A549 (cell line): Measurements from ENCODE around the gene FGF7. TPM values are rescaled to one million over a fixed set of nuclear protein-coding genes. Genes with fewer than 3 reads are reported as not detected.

Experiments
- ATAC-seq, 2 experiments: fragments of 200-7000 bp in 1 of 2; fragments of >200 bp in 1 of 2; cut with Nextera tagmentation in 1 of 2; cut with Tn5 transposase in 1 of 2; 3 replicates each; pipeline versions ENCODE4 v1.8.0 to v1.9.1; 2018 to 2020; ENCODE audit warnings: mild to moderate bottlenecking in 1 of 2, moderate library complexity in 1 of 2
- CTCF ChIA-PET: fragments of 300-600 bp; sonication (Branson Sonifier 250); formaldehyde crosslinking; extraction: SDS; loops from one replicate; lab custom pipeline; 2021; ENCODE audit warnings: antibody characterized with exemption, inconsistent platforms; lab: Yijun Ruan, JAX
- POLR2A ChIA-PET: fragments of 350-600 bp; formaldehyde crosslinking; extraction: SDS; loops from one replicate; lab custom pipeline; 2021; ENCODE audit warnings: antibody characterized with exemption, inconsistent platforms; lab: Yijun Ruan, JAX
- DNase-seq, 2 experiments: peaks; one replicate each; pipeline versions ENCODE4 v3.0.0 to v3.0.0-alpha.2; 2011 to 2016; ENCODE audit warnings: low read depth in 1 of 2, low spot score in 1 of 2
- FAIRE-seq: peaks from 2 replicates; lab custom pipeline; 2011; peaks lifted over from hg19 to GRCh38; lab: Jason Lieb, UNC
- H3K27ac ChIP-seq, 2 experiments: fragments of >200 bp; sonication (Bioruptor Twin); formaldehyde crosslinking; 3 replicates each; pipeline ENCODE4 v1.5.1; 2016 to 2017
- H3K4me1 ChIP-seq: fragments of >200 bp; sonication (Bioruptor Twin); formaldehyde crosslinking; 3 replicates; pipeline ENCODE4 v1.6.1; 2016
- H3K4me2 ChIP-seq: fragments of >200 bp; sonication (Bioruptor Twin); formaldehyde crosslinking; 3 replicates; pipeline ENCODE4 v1.6.1; 2016
- H3K4me3 ChIP-seq: fragments of >200 bp; sonication (Bioruptor Twin); formaldehyde crosslinking; 3 replicates; pipeline ENCODE4 v1.5.1; 2016
- H3K9me3 ChIP-seq: fragments of >200 bp; sonication (Bioruptor Twin); formaldehyde crosslinking; 3 replicates; pipeline ENCODE4 v1.6.1; 2016
- BHLHE40 ChIP-seq: IDR thresholded peaks from 2 replicates; pipeline ENCODE4 v1.6.1; 2012; ENCODE audit warnings: low read depth, low read length, inconsistent platforms
- CBX8 ChIP-seq: fragments of 200-600 bp; sonication (generic); IDR thresholded peaks from 2 replicates; pipeline ENCODE4 v1.6.1; 2016
- CEBPB ChIP-seq, 2 experiments: fragments of >200 bp in 1 of 2; sonication (Bioruptor Twin) in 1 of 2; formaldehyde crosslinking in 1 of 2; IDR thresholded peaks; 2 replicates each; pipeline ENCODE4 v1.6.1; 2012 to 2016
- CHD2 ChIP-seq: fragments of 150-350 bp; IDR thresholded peaks from 2 replicates; pipeline ENCODE4 v1.6.1; 2014; ENCODE audit warnings: low read length; ENCODE audit not compliant: partially characterized antibody
- CHD4 ChIP-seq: fragments of 200-600 bp; sonication (generic); IDR thresholded peaks from 2 replicates; pipeline ENCODE4 v1.6.1; 2016; ENCODE audit warnings: antibody characterized with exemption, mild to moderate bottlenecking, borderline replicate concordance
- CTCF ChIP-seq: fragments of >200 bp; sonication (Bioruptor Twin); formaldehyde crosslinking; IDR thresholded peaks from 3 replicates; pipeline ENCODE4 v1.5.1; 2016
- EHF ChIP-seq: fragments of 250-450 bp; sonication (Bioruptor Pico); IDR thresholded peaks from 2 replicates; pipeline ENCODE4 v1.5.0; 2020; ENCODE audit warnings: mild to moderate bottlenecking
- EHMT2 ChIP-seq: fragments of 200-600 bp; sonication (generic); IDR thresholded peaks from 2 replicates; pipeline ENCODE4 v1.6.1; 2016; ENCODE audit warnings: antibody characterized with exemption, low read depth, mild to moderate bottlenecking, moderate library complexity
- EP300 ChIP-seq, 2 experiments: fragments of >200 bp; sonication (Bioruptor Twin); formaldehyde crosslinking; IDR thresholded peaks; 2 replicates in 1 of 2; 3 replicates in 1 of 2; pipeline ENCODE4 v1.6.1; 2016 to 2017
- ESRRA ChIP-seq: fragments of 150-350 bp; IDR thresholded peaks from 2 replicates; pipeline ENCODE4 v1.6.1; 2014; ENCODE audit warnings: mild to moderate bottlenecking, low read length, borderline replicate concordance
- FOXS1 ChIP-seq: fragments of 250-450 bp; sonication (Bioruptor Pico); IDR thresholded peaks from 2 replicates; pipeline ENCODE4 v1.5.0; 2020; ENCODE audit warnings: mild to moderate bottlenecking, moderate library complexity
- GATA3 ChIP-seq: IDR thresholded peaks from 2 replicates; pipeline ENCODE4 v1.6.1; 2012; ENCODE audit warnings: borderline replicate concordance
- HDAC2 ChIP-seq: fragments of 200-600 bp; sonication (generic); IDR thresholded peaks from 2 replicates; pipeline ENCODE4 v1.6.1; 2016
- HES2 ChIP-seq: fragments of >200 bp; sonication (Bioruptor Twin); formaldehyde crosslinking; IDR thresholded peaks from 2 replicates; pipeline ENCODE4 v1.6.1; 2016
- HEYL ChIP-seq: fragments of 250-450 bp; sonication (Bioruptor Pico); IDR thresholded peaks from 2 replicates; pipeline ENCODE4 v1.8.0; 2021; ENCODE audit warnings: mild to moderate bottlenecking, moderate library complexity
- HMGXB4 ChIP-seq: fragments of 250-450 bp; sonication (Bioruptor Pico); IDR thresholded peaks from 2 replicates; pipeline ENCODE4 v1.5.0; 2021; ENCODE audit warnings: mild to moderate bottlenecking, moderate library complexity, borderline replicate concordance
- HOXA7 ChIP-seq: fragments of 250-450 bp; sonication (Bioruptor Pico); IDR thresholded peaks from 2 replicates; pipeline ENCODE4 v1.5.0; 2020; ENCODE audit warnings: mild to moderate bottlenecking, moderate library complexity
- HOXB13 ChIP-seq: fragments of 250-450 bp; sonication (Bioruptor Pico); IDR thresholded peaks from 2 replicates; pipeline ENCODE4 v1.5.0; 2020; ENCODE audit warnings: low read depth, mild to moderate bottlenecking, moderate library complexity
- JUN ChIP-seq, 2 experiments: fragments of >200 bp; sonication (Bioruptor Twin); formaldehyde crosslinking; IDR thresholded peaks; 2 replicates in 1 of 2; 3 replicates in 1 of 2; pipeline ENCODE4 v1.6.1; 2016 to 2017
- MAFK ChIP-seq: fragments of 450-650 bp; IDR thresholded peaks from 2 replicates; pipeline ENCODE4 v1.6.1; 2014; ENCODE audit not compliant: partially characterized antibody
- MYC ChIP-seq: IDR thresholded peaks from 2 replicates; pipeline ENCODE4 v1.6.1; 2012; ENCODE audit warnings: mild to moderate bottlenecking, inconsistent platforms, low read length, improper control_type of control experiment, borderline replicate concordance
- POLR2A ChIP-seq: IDR thresholded peaks from 2 replicates; pipeline ENCODE4 v1.6.1; 2012; ENCODE audit warnings: mild to moderate bottlenecking, low read length
- POLR2AphosphoS2 ChIP-seq: conservative IDR thresholded peaks from 2 replicates; pipeline ENCODE4 v1.6.1; 2012; ENCODE audit warnings: low read length, improper control_type of control experiment, inconsistent platforms
- RAD21 ChIP-seq, 2 experiments: fragments of >200 bp in 1 of 2; sonication (Bioruptor Twin) in 1 of 2; formaldehyde crosslinking in 1 of 2; IDR thresholded peaks in 1 of 2; conservative IDR thresholded peaks in 1 of 2; 2 replicates in 1 of 2; 3 replicates in 1 of 2; pipeline ENCODE4 v1.6.1; 2012 to 2018; ENCODE audit warnings: inconsistent platforms in 1 of 2
- RARB ChIP-seq: fragments of 250-450 bp; sonication (Bioruptor Pico); IDR thresholded peaks from 2 replicates; pipeline ENCODE4 v1.8.0; 2021; ENCODE audit warnings: mild to moderate bottlenecking, moderate library complexity
- RFX5 ChIP-seq: fragments of 450-650 bp; IDR thresholded peaks from 2 replicates; pipeline ENCODE4 v1.7.1; 2014; ENCODE audit warnings: antibody characterized with exemption, mild to moderate bottlenecking, moderate library complexity
- RNF2 ChIP-seq: fragments of 200-600 bp; sonication (generic); IDR thresholded peaks from 2 replicates; pipeline ENCODE4 v1.6.1; 2016; ENCODE audit warnings: low read depth, mild to moderate bottlenecking, antibody characterized with exemption, moderate library complexity, borderline replicate concordance
- SMC3 ChIP-seq: fragments of >200 bp; sonication (Bioruptor Twin); formaldehyde crosslinking; IDR thresholded peaks from 3 replicates; pipeline ENCODE4 v1.6.1; 2018; ENCODE audit warnings: inconsistent platforms
- SREBF2 ChIP-seq: fragments of 450-650 bp; IDR thresholded peaks from 2 replicates; pipeline ENCODE4 v1.6.1; 2014; ENCODE audit warnings: mild to moderate bottlenecking, moderate library complexity
- TFCP2L1 ChIP-seq: fragments of 250-450 bp; sonication (Bioruptor Pico); IDR thresholded peaks from 2 replicates; pipeline ENCODE4 v1.5.0; 2021; ENCODE audit warnings: mild to moderate bottlenecking
- USF2 ChIP-seq: fragments of 450-650 bp; IDR thresholded peaks from 2 replicates; pipeline ENCODE4 v1.6.1; 2014; ENCODE audit warnings: antibody characterized with exemption
- ZC3H11A ChIP-seq: fragments of 450-650 bp; IDR thresholded peaks from 2 replicates; pipeline ENCODE4 v1.6.1; 2014; ENCODE audit warnings: antibody characterized with exemption, mild to moderate bottlenecking
- ZFP36 ChIP-seq: fragments of 450-650 bp; IDR thresholded peaks from 2 replicates; pipeline ENCODE4 v1.6.1; 2014; ENCODE audit warnings: borderline replicate concordance; ENCODE audit not compliant: partially characterized antibody
- ZNF302 ChIP-seq: fragments of 250-450 bp; sonication (Bioruptor Pico); IDR thresholded peaks from 2 replicates; pipeline ENCODE4 v1.9.0; 2021; ENCODE audit warnings: inconsistent platforms, mild to moderate bottlenecking, moderate library complexity
- ZSCAN20 ChIP-seq: fragments of 250-450 bp; sonication (Bioruptor Pico); IDR thresholded peaks from 2 replicates; pipeline ENCODE4 v1.8.0; 2022; ENCODE audit warnings: mild to moderate bottlenecking, moderate library complexity
- WGBS: methylation state at CpG from one replicate; pipeline ENCODE4 v1.1.6; 2017; ENCODE audit errors: missing lambda C conversion rate; 5-methylcytosine and 5-hydroxymethylcytosine counted together
- polyA plus RNA-seq, 4 experiments: library from polyadenylated mRNA; depleted of rRNA in 3 of 4; stranded (reverse); fragments of >200 nt; fragmentation: RNase III in 1 of 4; extraction: RNeasy Plus Mini Kit Qiagen cat#74134 plus additional on column Dnase treatment in 1 of 4; gene quantifications; 2 replicates in 3 of 4; 3 replicates in 1 of 4; pipeline ENCODE4 v1.2.3, GENCODE V29; 2011 to 2017

FGF7 gene
- polyA plus RNA-seq, 2 of the 4 experiments (the other 2 are of a cell fraction), result not detected

GRCh38 chr15:49441816-49442215, 18.8 kb downstream of the FGF7 start (continued):
- TF ChIP-seq POLR2AphosphoS2, result no peak
- TF ChIP-seq RFX5, result no peak
- TF ChIP-seq CEBPB (IDR thresholded peaks at IDR 0.05), result no peak
- no peak for TF ChIP-seq HDAC2

GRCh38 chr15:49452595-49452994, 29.6 kb downstream of the FGF7 start:
- ATAC-seq (no peak), FAIRE-seq (no peak), DNase-seq (no peak)
- no peak overlapping the region for H3K4me3 ChIP-seq
- no peaks in the 10 kb centered on the region for H3K4me1 ChIP-seq
- ChIA-PET CTCF (no interaction called here), POLR2A (no interaction called here)
- TF ChIP-seq CEBPB (IDR thresholded peaks at IDR 0.05) (no peak), USF2 (no peak), GATA3 (no peak), FOXS1 (CRISPR knock-in tag) (no peak), JUN (IDR thresholded peaks at IDR 0.05) (no peak), RAD21 (conservative IDR thresholded peaks at IDR 0.05 in 1 of 2, IDR thresholded peaks at IDR 0.05 in 1 of 2) (no peak), MAFK (no peak), EHF (CRISPR knock-in tag) (no peak), RARB (CRISPR knock-in tag) (no peak), BHLHE40 (no peak), SMC3 (no peak), CHD4 (no peak), CHD2 (no peak), CBX8 (no peak), HOXA7 (CRISPR knock-in tag) (no peak), HEYL (CRISPR knock-in tag) (no peak)
- H3K4me2 ChIP-seq, result no peak overlapping the region
- WGBS, result 47% methylated on average over 1 of the region's 1 CpG
- H3K9me3 ChIP-seq, result no peaks in the 10 kb centered on the region
- H3K27ac ChIP-seq, result no peak overlapping the region

GRCh38 chr15:49456166-49456565, 33.1 kb downstream of the FGF7 start:
- ChIA-PET CTCF (no interaction called here), POLR2A (no interaction called here)
- H3K4me2 ChIP-seq, result no peak overlapping the region
- H3K27ac ChIP-seq, result no peak overlapping the region
- TF ChIP-seq HES2 (no peak), HMGXB4 (CRISPR knock-in tag) (no peak), ESRRA (no peak), ZSCAN20 (no peak), ZC3H11A (no peak), ZNF302 (CRISPR knock-in tag) (no peak), JUN (IDR thresholded peaks at IDR 0.05) (no peak), EP300 (IDR thresholded peaks at IDR 0.05) (no peak), SREBF2 (no peak), EHMT2 (no peak), HOXB13 (CRISPR knock-in tag) (no peak), POLR2A (no peak), CEBPB (IDR thresholded peaks at IDR 0.05) (no peak), MYC (no peak), RNF2 (no peak), CTCF (no peak), ZFP36 (no peak), TFCP2L1 (no peak)
- no peaks in the 10 kb centered on the region for H3K4me1 ChIP-seq
- H3K9me3 ChIP-seq, result no peaks in the 10 kb centered on the region
- no peak for FAIRE-seq
- no peak for ATAC-seq
- H3K4me3 ChIP-seq, result no peak overlapping the region
- no peak for DNase-seq
